HG03469 (cell line): ENCODE measurements around the gene DLX3.

ENCODE experiments used
- ATAC-seq: cut with Tn5 transposase; IDR thresholded peaks from one replicate; pipeline ENCODE4 v1.9.1; 2021; ENCODE audit warnings: mild to moderate bottlenecking, moderate library complexity, moderate number of reproducible peaks; ENCODE audit not compliant: unreplicated experiment

Gene DLX3

DNA sequence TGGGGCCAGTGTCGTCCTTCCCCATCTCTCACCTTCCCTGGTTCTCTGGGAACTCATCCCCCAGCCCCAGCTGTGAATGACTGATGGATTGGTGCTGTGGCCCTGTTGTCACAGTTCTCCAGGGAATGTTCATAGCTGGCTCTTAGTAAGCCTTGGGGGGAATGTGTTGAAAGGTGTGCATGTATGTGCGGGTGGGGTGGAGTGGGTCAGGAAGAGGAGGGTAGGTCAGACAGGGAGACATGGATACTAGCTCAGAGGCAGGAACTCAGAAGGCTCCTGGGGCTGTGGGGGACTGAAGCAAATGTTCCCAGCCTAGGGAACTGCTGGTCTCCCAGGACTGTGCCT, 21.8 kb downstream of the DLX3 start:
- no peak for ATAC-seq

DNA sequence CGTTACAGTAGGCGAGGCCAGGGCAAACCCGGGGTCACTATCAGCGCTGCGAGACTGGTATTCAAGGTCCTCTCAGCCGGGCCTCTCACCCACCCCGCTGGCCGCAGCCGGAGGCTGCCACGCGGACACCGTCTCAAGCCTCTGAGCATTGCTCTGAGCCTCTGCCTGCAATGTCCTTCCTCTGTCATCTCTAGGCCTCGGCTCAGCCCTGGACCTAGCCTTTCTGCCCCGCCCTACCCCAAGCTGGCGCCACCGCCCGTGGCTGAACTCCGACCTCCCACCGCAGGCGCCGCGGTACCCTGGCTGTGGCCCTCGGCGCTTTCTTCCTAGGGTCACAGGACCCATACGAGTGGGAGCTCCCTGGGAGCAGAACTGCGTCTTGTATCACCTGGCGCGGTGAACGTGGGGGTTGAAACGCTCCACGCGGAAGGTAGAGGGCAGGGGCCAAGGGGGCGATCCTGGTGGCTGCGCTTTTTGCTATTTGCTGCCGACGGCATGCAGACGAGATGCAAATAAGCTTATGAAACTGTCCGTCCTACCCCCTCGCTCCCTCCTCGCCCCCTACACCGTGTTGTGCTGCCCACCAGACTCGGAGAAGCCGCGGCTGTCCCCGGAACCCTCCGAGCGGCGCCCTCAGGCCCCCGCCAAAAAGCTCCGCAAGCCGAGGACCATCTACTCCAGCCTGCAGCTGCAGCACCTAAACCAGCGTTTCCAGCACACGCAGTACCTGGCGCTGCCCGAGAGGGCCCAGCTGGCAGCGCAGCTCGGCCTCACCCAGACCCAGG, 22.3 kb downstream of the DLX3 start:
- no peak for ATAC-seq

DNA sequence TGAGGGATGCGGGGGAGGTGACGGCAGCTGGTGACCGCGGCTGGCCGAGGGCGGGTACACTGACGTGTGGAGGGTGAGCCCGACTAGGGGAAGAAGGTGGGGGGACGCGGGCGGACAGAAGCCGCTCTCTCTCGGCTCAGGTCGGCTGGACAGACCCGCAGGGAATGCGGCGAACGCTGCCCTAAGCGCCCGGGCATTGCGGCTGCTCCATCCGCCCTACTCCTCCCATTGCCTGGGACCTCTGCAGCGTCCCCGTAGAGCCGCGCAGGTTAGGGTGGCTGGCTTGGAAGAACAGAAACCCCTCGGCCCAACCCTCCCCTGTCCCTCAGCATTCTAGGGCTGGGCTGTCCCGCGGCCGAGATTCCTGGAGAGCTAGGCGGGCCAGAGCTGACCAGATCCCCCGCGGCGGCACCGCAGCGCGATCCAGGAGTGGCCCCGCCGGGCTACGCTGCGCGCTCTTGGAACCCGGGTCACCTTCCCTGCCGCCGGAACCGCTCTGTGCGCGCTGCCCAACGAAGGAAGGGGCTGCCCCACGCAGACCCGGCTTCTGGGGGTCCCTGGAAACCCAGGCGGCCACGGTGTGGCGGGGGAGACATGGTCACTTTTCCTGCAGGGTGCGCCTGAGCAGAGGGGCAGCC, 23.1 kb downstream of the DLX3 start:
- no peak for ATAC-seq

DNA sequence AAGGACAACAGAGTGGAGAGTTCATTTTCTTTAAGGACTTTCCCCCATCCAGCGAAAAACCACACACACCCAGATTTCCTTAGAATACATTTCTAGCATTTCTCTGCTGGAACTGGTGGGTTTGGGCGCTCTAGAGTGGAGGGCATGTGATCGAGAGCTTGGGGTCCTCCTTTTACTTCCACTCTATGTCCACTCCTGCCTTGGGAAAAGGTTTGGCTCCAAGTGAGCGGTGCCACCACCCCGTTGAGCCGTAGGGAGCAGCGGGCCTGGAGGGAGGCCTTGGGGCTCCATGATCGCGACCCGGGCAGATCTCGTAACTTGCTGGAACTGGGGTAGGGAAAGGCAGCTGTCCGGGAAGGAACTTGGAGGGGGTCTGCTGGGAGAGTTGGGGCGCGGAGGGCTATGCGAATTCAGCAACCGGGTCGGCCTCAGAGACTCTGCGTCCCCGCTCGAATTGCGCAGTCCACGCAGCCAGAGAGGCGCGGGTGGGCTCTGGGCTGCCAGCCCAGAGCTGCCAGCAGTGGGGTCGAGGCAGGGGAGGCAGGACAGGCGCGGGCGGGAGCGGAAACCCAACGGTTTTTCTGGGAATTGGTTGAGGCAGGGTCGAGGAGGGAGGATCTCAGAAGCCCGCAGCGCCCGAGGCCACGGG, 23.7 kb downstream of the DLX3 start:
- ATAC-seq, result no peak

DNA sequence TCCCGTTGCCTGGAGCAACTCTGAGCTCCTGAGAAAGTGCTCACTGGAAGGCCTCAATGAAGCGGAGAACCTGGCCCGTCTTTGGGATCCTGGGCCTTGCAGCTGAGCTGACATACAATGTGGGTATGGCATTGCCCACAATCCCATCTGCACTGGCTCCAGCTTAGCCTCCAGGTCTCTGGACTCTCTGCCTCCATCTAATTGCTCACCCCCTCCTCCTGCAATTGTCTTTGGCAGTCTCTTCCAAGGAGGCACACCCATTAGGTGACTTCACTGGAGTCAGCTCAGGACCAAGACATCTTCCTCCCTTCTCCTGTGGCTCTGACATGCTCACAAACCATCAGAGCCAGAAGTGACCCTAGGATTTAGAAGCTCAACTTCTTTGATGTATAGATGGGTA, 24.5 kb downstream of the DLX3 start:
- no peak for ATAC-seq

DNA sequence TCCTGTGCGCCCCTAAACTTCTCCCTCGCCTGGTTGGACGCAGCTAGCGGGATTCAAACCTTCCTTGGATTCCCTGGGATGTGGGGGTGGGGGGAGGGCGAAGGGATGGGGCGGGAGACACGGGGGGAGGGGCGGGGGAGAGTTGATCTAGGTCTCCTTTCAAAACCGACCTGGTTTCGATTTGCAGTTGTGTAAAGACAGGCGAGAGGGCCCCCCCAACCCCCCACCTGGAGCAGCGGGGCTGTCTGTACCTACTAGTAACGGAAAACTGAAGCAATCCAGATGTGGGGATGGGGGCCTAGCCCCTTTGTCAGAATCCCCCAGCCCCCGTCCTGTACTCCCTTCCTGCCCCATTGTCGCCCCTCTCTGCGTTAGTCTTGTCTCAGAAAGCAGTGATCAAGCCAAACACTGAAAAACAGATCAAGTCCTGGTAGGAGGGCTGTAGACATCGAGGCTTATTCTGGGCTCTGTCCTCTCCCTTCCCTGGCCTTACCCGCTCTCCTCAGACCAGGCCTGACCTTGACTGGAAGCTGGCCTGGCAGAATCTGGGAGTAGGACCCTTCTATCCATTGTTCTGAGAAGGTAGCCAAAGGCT, 25.1 kb downstream of the DLX3 start:
- no peak for ATAC-seq

DNA sequence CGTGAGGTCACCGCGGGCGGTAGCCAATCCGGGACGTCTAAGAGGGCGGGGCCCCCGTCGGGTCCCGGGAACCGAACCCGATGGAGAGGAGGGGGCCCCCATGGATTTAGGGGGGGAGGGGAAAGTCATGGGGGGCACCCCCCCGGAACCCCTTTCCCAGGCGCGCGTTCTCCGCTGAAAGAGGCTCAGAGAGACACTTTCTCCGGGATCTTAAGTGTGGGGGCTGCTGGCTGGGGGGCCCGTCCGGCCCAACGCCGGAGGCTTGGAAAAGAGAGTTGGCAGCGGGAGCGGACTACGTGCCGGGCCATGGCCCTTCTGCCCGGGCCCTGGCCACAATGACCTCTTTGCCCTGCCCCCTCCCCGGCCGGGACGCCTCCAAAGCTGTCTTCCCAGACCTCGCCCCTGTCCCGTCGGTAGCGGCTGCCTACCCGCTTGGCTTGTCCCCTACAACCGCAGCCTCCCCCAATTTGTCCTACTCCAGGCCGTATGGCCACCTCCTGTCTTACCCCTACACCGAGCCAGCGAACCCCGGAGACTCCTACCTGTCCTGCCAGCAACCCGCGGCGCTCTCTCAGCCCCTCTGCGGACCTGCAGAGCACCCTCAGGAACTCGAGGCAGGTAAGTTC, 25.8 kb downstream of the DLX3 start, which contains the start of gene DLX4:
Gene DLX4, plus strand, starts transcription at position 57 of the 626 bp plus-strand sequence. Its CDS starts 279 bp downstream, at position 336.
- ATAC-seq, result no peak

DNA sequence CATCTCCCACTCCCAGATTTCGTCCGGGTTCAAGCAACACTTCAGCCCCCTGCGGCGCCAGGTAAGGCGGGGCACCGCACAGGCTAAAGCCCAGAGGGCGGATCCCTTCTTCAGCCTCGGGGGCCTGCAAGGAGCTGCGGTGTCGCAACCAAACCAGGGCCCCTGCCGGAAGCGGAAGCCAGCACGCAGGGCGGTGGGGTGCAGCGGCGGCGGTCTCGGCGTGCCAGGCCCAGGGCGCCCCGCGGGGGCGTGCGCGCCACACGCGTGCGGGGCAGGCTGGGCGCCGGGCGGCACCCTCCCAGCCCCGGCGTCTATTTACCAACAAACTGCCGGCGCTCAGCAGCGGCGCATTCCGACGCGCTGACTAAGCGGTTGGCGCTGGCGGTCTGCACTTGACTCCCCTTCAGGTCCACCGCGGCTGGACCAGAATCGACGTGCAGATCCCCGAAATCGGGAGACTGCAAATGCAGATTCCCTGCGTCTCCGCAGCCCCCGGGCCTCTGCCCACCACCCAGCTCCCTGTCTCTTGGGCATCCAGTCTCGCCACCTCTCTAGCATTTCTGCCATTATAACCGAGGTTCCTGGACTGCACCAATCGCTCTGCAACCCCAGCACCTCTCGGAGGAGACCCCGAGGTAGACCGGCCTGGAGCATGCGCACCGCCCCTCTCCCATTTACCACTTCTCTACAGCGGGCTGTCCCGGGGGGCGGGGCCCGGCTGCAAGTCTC, 26.5 kb downstream of the DLX3 start:
- ATAC-seq, result no peak

DNA sequence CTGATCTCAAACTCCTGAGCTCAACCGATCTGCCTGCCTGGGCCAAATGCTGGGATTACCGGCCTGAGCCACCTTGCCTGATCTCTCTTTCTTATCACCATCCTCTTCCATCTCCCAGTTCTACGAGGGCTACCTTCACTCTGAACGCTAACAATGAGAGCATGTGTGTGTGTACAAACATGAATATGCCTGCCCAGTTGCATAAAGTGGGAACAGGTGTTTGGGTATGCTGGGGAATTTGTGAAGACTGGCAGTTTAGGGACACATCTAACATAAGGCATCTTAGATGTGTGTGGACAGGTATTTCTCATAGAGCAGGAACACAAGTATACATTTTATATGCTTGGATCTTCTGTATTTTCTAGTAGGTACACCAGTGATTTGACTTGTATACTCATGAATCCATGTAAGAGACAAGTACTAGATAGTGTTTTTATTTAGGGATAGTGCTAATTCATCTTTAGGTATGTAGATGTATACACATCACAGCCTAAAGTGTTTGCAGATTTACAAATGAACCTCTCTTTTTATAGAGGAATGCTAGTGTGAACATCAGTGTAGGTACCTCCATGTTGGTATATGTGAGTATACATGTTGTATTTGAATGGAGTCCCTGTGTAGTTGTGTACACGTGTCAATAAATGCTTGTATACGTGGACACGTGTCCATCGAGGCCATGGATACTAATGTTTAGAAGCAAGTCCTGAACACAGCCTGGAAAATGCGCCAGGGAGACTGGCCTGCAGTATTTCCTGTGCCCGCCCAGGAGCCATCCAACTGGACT, 27.2 kb downstream of the DLX3 start:
- ATAC-seq, result no peak

DNA sequence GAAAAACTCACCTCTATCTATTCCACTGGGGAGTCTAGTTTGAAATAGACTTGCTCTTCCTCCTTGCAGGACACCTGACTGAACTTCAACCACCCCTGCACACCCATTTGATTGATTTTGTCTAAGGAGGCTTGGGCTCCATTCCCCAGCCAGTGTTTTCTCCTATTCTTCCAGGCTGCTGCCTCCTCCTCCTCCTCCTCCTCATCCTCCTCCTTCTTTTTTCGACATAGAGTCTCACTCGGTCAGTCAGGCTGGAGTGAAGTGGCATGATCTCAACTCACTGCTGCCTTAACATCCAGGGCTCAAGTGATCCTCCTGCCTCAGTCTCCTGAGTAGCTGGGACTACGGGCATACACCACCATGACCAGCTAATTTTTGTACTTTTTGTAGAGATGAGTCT, 27.8 kb downstream of the DLX3 start:
- no peak for ATAC-seq

DNA sequence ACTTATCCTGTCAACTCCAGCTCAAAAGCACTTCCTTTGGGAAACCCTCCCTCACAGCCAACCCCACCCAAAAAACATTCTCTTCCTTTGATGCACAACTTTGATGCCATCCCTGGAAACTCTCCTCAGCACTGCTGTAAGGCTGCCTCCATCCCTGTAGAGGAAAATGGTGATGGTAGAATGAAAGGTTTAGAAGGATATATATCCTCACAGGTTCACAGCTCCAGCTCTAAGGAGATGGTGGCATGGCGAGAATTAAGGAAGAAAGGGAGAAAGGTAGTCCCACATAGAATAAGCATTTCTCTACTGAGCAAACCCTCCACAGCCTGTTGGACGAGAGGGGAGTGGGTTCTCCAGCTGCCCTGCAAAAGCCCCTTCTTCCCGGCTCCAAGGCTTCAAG, 28.3 kb downstream of the DLX3 start:
- ATAC-seq, result no peak

DNA sequence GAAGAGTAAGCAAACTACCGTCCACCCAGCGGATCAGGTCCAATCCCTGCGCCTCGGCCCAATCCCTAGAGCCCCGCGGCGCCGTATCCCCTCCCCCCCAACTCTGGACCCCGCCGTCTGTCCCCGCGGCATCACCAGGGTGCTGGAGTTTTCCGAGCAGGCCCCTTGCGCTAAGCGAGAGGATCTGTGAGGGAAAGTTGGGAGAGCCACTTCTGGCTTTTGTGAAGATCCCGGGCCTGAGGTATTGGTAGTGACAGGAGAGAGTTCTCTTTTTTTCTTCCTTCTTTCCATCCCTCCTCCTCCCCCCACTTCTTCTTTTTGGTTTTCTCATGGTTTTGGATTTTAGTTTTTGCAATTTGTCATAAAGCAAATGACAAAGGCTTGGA, 29.5 kb downstream of the DLX3 start:
- ATAC-seq, result no peak

DNA sequence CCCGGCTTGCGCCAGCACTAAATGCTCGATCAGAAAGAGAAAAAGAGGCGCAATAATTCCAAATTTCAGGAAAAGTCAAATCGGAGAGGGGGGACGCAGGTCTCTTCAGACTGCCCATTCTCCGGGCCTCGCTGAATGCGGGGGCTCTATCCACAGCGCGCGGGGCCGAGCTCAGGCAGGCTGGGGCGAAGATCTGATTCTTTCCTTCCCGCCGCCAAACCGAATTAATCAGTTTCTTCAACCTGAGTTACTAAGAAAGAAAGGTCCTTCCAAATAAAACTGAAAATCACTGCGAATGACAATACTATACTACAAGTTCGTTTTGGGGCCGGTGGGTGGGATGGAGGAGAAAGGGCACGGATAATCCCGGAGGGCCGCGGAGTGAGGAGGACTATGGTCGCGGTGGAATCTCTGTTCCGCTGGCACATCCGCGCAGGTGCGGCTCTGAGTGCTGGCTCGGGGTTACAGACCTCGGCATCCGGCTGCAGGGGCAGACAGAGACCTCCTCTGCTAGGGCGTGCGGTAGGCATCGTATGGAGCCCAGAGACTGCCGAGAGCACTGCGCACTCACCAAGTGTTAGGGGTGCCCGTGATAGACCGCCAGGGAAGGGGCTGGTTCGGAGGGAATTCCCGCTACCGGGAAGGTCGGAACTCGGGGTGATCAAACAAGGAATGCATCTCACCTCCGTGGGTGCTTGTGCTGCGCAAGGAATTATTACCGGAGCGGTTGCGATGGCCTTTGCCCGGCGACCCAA, 30.1 kb downstream of the DLX3 start:
- no peak for ATAC-seq

DNA sequence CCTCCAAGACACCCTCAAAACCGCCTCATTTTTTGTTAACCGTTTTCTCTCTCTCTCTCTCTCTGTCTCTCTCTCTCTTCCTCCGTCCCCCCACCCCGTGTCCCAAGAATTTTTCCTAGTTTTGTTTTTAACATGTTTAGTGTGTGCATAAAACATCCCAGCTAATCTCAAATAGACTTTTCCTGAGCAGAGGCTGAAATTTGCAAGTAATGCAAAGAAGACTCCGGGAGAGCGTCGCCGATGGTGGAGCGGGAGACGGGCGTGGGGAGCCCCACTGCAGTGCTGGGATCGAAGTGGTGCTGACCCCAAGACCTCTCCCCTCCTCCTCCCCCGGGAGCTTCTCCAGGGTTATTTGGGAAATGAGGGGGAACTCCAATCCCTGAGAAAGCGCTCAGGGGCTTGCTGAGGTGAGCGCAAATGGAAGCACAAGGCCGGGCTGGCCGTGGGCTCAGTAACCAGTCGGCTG, 30.7 kb downstream of the DLX3 start:
- no peak for ATAC-seq

DNA sequence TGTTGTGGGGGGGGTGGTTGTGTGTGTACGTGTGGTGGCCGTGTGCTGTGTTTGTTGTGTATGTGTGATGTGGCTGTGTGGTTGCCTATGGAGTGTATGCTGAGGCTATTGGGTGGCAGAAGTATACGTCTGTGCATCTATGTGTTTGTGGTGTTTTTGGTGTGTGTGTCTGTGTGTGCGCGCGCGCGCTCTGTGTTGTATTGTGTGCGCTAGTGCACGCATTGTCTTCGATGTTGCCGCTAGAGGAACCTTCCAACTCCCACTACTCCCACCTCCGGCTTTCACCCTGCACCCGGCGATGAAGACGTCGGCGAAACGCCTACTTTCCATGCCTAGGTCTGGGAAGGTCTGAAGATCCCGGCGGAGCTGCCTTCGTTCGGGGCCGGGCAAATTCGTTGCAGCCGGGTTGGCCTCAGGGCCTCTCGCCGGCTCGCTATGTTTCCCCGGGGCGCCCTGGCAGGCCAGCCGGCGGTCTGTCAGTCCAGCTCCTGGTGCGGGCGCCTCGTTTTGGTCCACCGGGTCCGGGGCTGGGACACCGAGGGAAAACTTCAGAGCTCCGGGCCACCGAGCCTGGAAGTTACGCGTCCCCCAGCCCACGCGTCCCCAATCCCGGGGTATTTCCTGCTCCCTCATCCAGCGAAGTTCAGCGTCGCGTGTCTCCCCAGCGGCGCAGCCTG, 31.3 kb downstream of the DLX3 start:
- no peak for ATAC-seq

DNA sequence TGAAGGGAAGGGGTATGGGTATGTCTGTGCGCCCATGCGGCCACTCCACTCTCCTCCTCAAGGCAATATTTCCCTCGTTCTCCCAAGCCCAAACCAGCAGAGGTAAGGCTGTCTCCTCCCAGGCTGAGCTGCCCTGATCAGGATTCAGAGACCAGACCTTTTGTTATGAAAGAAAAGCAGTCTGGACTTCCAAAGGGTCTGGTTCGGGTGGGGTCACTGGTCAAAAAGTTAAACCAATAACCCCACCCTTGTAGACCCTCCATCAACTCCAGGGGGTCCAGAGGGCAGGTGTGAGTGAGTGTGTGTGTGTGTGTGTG, 31.8 kb downstream of the DLX3 start:
- ATAC-seq, result no peak

DNA sequence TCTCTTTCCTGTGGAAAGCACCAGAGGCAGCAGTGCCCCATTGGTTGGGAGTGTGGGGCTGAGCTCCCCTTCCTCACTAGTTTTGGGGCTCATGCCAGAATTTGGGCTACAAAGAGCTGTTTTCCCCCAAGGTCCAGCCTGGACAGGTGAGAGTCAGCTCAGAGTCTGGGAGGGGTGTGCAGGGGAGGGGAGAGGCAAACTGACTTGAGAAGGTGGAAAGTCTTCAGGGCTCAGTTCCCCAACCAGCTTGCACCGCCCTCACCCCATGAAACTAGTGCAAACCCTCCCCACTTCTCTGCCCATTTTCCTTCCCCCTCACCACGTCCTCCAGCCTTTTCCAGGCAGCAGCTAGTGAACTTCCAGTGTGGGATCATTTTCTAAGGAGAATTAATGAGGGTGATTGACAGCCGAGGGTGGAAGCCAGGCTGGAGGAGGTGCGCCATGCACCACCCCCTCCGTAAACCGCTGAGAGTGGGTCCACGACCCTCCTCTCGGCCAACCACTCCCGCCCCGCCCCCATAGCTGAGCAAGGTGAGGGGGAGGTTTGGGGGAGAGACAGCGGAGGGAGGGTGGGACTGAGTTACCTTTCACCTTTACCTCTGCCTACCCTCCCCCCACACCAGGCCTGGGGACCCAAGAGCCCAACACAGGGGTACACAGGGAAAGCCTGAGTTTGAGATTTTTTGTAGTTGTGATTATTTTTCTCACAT, 32.3 kb downstream of the DLX3 start:
- no peak for ATAC-seq
